ENCODE results near the gene SLC5A8. TPM values are rescaled to one million over a fixed set of nuclear protein-coding genes. Genes with fewer than 3 reads are reported as not detected.

The SLC5A8 gene
- total and polyA plus RNA-seq, 2 of the 4 experiments (the other 2 are of a cell fraction): not detected

Small RNA genes within 50 kb of the gene (microRNA-seq; reads per million reads assigned to microRNA genes)
- not detected for gene RNU6-768P (ENCODE audit: insufficient read depth, insufficient read length)

Small RNA genes within 50 kb of the gene (small RNA-seq; reads per million reads assigned to genes)
- 0 to 0.60 (median 0) reads per million in 5 experiments for gene RNU6-768P

Other genes starting within 250 kb of the SLC5A8 start
- 22.0 and 29.7 TPM in 2 replicates for gene UTP20, start 69.9 kb upstream of the SLC5A8 start, total RNA-seq (2012; rRNA removed)
- 6.3 and 6.8 TPM in 2 replicates for gene UTP20, start 69.9 kb upstream of the SLC5A8 start, polyA plus RNA-seq (2012; rRNA removed)
- 126 and 163 TPM in 2 replicates for gene ARL1, start 197.5 kb upstream of the SLC5A8 start, total RNA-seq (2012; rRNA removed)
- gene ARL1, start 197.5 kb upstream of the SLC5A8 start, polyA plus RNA-seq (2012; rRNA removed): 113 and 124 TPM in 2 replicates

Measured in IMR-90 (cell line).